HG03103 (cell line): ENCODE measurements around the gene OR10P1.
"Not testable (repeated sequence)": the region's sequence is repeated elsewhere in the genome, so short reads cannot be mapped to it uniquely, and the experiment has no call there.

ENCODE experiments used
- ATAC-seq: cut with Tn5 transposase; IDR thresholded peaks from one replicate; pipeline ENCODE4 v1.9.1; 2021; ENCODE audit warnings: low read depth; ENCODE audit not compliant: unreplicated experiment

Gene OR10P1

GRCh38 chr12:55636853-55637252, at the start of gene OR10P1:
OR10P1 (plus strand) TSS chr12:55636892; CDS start chr12:55636892, 0 bp downstream.
- ATAC-seq, result no peak

- not testable (repeated sequence) for ATAC-seq
Observed at GRCh38 chr12:55590152-55590551, 46.5 kb upstream of the OR10P1 start.

GRCh38 chr12:55607821-55608594, 28.7 kb upstream of the OR10P1 start:
- ATAC-seq, result no peak

DNA sequence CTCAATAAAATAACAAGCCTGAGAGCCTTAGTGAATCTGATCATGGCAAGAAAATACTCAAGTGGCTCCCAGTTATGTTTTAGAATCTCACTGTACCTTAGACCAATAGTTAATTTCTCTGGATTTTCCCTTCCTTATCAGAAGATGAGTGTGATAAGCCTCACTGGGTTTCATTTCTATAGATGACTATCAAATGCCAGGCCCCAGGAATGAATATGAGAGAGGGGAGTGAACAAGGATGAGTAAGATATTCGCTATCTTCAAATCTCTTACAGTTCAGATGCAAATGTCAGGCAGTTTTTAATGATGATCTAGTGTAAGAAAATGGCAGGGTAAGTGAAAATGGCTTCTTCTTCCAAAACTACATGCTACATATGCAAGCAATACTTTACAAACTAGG, 26.1 kb upstream of the OR10P1 start:
- no peak for ATAC-seq

DNA sequence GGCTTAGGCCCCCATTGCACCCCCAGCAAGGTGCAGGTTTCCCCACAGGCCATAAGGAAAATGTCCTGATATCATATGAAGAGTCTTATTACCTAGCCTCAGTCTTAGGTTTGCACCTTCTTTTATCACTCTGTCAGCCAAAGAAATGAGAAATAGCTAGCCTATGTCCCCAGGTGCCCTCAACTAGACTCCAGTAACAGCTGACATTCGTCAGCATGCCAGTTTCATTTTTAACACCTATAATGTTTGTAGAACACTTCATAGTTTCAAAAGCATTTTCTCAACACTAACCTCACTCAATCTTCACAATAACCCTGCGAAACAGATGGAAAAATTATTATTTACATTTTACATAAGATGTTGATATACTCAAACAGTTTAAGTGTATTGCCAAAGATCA, 24.0 kb upstream of the OR10P1 start:
- ATAC-seq, result no peak

- ATAC-seq, result no peak
Observed at GRCh38 chr12:55614764-55615163, 21.9 kb upstream of the OR10P1 start.

GRCh38 chr12:55619354-55620138, 17.1 kb upstream of the OR10P1 start:
- peak; percentile 63 for ATAC-seq

GRCh38 chr12:55624056-55624455, 12.6 kb upstream of the OR10P1 start:
- no peak for ATAC-seq

- ATAC-seq, result no peak
Observed at GRCh38 chr12:55626154-55626553, 10.5 kb upstream of the OR10P1 start.

DNA sequence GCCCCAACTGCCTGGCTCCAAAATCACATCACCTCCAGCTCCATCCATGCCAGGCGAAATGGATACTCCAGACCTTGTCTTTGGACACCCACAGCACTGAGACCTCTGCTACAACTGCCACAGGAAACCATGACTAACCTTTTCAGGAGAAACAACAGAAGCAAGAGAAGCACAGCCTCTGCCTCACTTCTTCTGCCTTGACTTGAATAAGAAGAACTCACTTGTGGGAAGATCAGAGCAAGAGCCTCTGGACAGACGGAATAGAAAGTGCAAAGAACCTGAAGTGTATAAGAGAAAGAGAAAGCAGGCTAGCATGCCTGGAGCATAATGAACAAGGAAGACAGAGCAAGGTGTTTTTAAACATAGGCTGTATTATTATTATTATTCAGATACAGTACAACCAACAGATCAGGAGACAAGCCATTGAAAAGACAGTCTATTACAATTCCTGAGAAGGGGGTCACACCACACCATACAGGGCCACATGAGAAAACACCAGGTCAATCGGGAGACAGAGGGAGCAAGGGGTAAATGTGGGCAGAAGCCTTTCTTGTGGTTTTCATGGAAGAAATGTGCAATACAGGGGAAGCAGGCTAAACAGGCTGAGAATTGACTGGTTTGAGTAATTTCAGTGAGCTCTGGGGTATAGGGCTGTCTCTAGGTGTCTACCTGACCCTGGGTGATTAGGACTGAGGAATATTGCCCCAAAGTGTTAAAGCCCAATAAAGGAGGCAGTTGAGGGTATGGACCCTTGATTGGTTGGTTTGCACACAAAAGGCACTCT, 7.4 kb upstream of the OR10P1 start:
- ATAC-seq, result no peak

- no peak for ATAC-seq
Observed at GRCh38 chr12:55631056-55631455, 5.6 kb upstream of the OR10P1 start.

- no peak for ATAC-seq
Observed at GRCh38 chr12:55631733-55632132, 5.0 kb upstream of the OR10P1 start.

DNA sequence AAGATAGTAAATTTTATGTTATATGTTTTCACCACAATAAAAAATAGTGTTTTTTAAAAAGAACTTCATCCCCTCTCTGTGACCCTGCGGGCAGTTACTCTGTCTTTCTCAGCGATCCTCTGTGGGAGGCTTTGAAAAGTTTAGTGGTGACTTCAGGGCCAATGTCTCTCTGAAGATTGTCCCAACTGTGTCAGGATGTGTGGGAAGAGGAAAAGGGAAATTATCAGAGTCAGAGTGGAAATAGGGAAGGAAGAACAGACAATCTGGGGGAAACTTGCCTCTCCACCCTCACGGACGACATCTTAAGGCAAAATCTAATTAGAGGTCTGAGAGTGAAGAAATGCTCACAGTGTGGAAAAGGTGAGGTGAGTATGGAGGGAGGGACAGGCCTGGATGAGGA, 3.5 kb upstream of the OR10P1 start:
- ATAC-seq, result no peak

GRCh38 chr12:55636116-55636655, 506 bp upstream of the OR10P1 start:
- ATAC-seq, result no peak

GRCh38 chr12:55637467-55637866, 775 bp downstream of the OR10P1 start:
- ATAC-seq, result no peak

GRCh38 chr12:55641595-55641994, 4.9 kb downstream of the OR10P1 start:
- no peak for ATAC-seq

DNA sequence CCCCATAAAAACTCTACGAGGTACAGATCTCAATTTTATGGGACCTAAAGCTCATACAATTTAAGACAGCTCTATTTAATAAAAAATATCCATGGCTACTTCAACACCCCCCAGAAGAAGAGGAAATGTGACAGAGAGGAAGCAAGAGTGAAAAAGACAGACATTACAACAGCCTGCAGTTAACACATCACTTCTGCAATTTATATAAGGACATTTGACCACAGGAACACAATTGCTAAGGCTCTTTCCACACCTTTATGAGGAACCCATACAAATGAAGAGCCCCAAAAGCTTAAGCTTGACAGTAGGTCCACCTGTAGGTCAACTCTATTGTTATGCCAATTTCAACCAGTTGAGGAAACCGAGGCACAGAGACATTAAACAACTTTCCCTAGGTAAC, 5.6 kb downstream of the OR10P1 start:
- peak; percentile 32 for ATAC-seq

- no peak for ATAC-seq
Observed at GRCh38 chr12:55642669-55643068, 6.0 kb downstream of the OR10P1 start.

- no peak for ATAC-seq
Observed at GRCh38 chr12:55644591-55644990, 7.9 kb downstream of the OR10P1 start.

DNA sequence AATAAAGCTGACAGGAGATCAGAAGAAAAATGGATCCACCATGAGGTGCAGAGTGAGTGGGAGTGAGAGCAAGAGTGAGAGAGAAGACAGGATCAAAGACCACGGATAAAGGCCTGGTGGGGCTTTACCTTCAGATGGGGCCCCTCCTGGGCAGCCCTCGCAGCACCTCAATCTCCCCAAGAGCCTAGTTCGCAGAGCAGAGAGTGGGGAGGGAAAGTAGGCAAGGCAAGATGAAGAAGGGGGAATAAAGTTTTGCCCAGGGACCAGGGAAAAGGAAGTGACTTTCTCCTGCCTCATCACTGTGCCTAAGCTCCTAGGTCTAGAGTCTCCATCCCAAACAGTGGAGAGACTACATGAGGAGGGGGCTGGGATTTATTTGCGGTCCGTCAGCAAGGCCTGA, 10.3 kb downstream of the OR10P1 start:
- no peak for ATAC-seq
